SU-DHL-6 (cell line): ENCODE measurements around the gene PIGH.

Experiments used
- EZH2phosphoT487 ChIP-seq: fragments of 200-600 bp; sonication (generic), shearing (Covaris generic); conservative IDR thresholded peaks from 2 replicates; pipeline ENCODE4 v1.6.1; 2018; ENCODE audit warnings: mild to moderate bottlenecking, antibody characterized with exemption, low read length, moderate library complexity, mixed read lengths
- TF ChIP-seq, protein P1 (sequence below): fragments of 200-600 bp; sonication (generic); IDR thresholded peaks from one replicate; pipeline ENCODE4 v1.5.1; 2017; ENCODE audit warnings: antibody characterized with exemption, mild to moderate bottlenecking, low read length, moderate library complexity; ENCODE audit not compliant: insufficient read depth, poor library complexity, severe bottlenecking

DNA sequence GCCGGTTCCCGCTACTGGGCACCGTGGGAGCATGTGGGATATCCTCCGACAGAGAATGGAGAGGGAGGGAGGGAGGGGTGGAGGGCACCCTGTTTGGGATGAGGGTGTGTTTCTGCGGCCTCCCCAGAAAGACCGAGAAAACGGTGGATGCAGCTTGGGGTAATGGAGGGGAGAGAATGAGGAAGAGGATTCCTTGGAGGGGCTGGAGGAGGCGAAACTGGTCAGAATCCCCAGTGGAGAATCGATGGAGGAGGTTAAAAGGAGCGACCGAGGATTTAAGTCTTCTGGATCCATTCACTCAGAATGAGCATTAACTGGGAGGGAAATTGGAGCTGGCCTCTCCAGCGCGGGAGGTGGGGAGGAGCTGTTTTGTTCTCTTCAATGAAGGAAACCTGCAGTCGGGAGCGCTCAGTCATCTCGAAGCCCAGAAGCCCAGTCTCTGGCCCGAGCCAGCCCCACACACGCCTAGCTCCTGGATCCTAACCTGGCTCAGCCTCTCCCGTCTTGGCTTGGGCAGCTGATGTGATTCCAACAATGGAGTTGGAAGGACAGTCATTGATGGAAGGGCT lies 20.2 kb upstream of the PIGH start:
- TF ChIP-seq, protein P1, sequence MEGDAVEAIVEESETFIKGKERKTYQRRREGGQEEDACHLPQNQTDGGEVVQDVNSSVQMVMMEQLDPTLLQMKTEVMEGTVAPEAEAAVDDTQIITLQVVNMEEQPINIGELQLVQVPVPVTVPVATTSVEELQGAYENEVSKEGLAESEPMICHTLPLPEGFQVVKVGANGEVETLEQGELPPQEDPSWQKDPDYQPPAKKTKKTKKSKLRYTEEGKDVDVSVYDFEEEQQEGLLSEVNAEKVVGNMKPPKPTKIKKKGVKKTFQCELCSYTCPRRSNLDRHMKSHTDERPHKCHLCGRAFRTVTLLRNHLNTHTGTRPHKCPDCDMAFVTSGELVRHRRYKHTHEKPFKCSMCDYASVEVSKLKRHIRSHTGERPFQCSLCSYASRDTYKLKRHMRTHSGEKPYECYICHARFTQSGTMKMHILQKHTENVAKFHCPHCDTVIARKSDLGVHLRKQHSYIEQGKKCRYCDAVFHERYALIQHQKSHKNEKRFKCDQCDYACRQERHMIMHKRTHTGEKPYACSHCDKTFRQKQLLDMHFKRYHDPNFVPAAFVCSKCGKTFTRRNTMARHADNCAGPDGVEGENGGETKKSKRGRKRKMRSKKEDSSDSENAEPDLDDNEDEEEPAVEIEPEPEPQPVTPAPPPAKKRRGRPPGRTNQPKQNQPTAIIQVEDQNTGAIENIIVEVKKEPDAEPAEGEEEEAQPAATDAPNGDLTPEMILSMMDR: no peak
- no peak for TF ChIP-seq EZH2phosphoT487
